Nephron (organoid): Measurements from ENCODE around the gene ENO4.

Source experiments
- H3K27ac Mint-ChIP-seq, 3 experiments: 2 replicates each; pipeline ENCODE4 v1.8.0; 2020; ENCODE audit warnings: mixed read lengths in 3 of 3, mild to moderate bottlenecking in 2 of 3, moderate library complexity in 1 of 3
- H3K27me3 Mint-ChIP-seq: 2 replicates; pipeline ENCODE4 v1.8.0; 2021; ENCODE audit warnings: low read depth, mild to moderate bottlenecking, moderate library complexity, mixed read lengths
- H3K36me3 Mint-ChIP-seq: 2 replicates; pipeline ENCODE4 v1.8.0; 2020; ENCODE audit warnings: low read depth, mixed read lengths
- H3K4me1 Mint-ChIP-seq: 2 replicates; pipeline ENCODE4 v1.8.0; 2020; ENCODE audit warnings: mixed read lengths
- H3K4me3 Mint-ChIP-seq, 3 experiments: 2 replicates each; pipeline ENCODE4 v1.8.0; 2020; ENCODE audit warnings: mild to moderate bottlenecking in 3 of 3, mixed read lengths in 3 of 3, moderate library complexity in 2 of 3
- H3K9me3 Mint-ChIP-seq: 2 replicates; pipeline ENCODE4 v1.8.0; 2020; ENCODE audit warnings: mixed read lengths
- CTCF ChIP-seq, 3 experiments: fragments of 200-600 bp; sonication (generic); IDR thresholded peaks; one replicate each; pipeline ENCODE4 v1.5.0; 2021; ENCODE audit warnings: antibody characterized with exemption in 3 of 3; ENCODE audit not compliant: unreplicated experiment in 3 of 3

ENO4 gene

GRCh38 chr10:116882639-116883038, 33.3 kb downstream of the ENO4 start:
- Mint-ChIP-seq H3K4me1 (peaks cover 35% of the 10 kb centered on the region), H3K9me3 (no peaks in the 10 kb centered on the region), H3K36me3 (no peaks in the 10 kb centered on the region), H3K4me3 (no peak overlapping the region), H3K27me3 (no peaks in the 10 kb centered on the region), H3K27ac (no peak overlapping the region)
- no peak for TF ChIP-seq CTCF (IDR thresholded peaks at IDR 0.05; ENCODE audit: unreplicated experiment in 3 of 3)

GRCh38 chr10:116886772-116887171, 37.5 kb downstream of the ENO4 start:
- Mint-ChIP-seq H3K4me1 (peaks cover 60% of the 10 kb centered on the region), H3K36me3 (no peaks in the 10 kb centered on the region), H3K27ac (peak overlapping the region in 1 of 3 experiments; percentile 4), H3K9me3 (no peaks in the 10 kb centered on the region), H3K27me3 (no peaks in the 10 kb centered on the region), H3K4me3 (no peak overlapping the region)
- no peak for TF ChIP-seq CTCF (IDR thresholded peaks at IDR 0.05; ENCODE audit: unreplicated experiment in 3 of 3)

GRCh38 chr10:116888380-116889055, 39.2 kb downstream of the ENO4 start:
- peaks cover 76% of the 10 kb centered on the region for H3K4me1 Mint-ChIP-seq
- H3K9me3 Mint-ChIP-seq = no peaks in the 10 kb centered on the region
- no peaks in the 10 kb centered on the region for H3K27me3 Mint-ChIP-seq
- H3K4me3 Mint-ChIP-seq = no peak overlapping the region
- H3K36me3 Mint-ChIP-seq = no peaks in the 10 kb centered on the region
- peak overlapping the region in 1 of 3 experiments; percentile 11 for H3K27ac Mint-ChIP-seq
- no peak for TF ChIP-seq CTCF (IDR thresholded peaks at IDR 0.05; ENCODE audit: unreplicated experiment in 3 of 3)

- Mint-ChIP-seq H3K27ac (peak overlapping the region in 1 of 3 experiments; percentile 46), H3K36me3 (no peaks in the 10 kb centered on the region), H3K27me3 (no peaks in the 10 kb centered on the region), H3K4me3 (no peak overlapping the region), H3K4me1 (peaks cover 79% of the 10 kb centered on the region), H3K9me3 (no peaks in the 10 kb centered on the region)
- TF ChIP-seq CTCF (IDR thresholded peaks at IDR 0.05; ENCODE audit: unreplicated experiment in 3 of 3) = no peak
These were observed 39.8 kb downstream of the ENO4 start for GRCh38 chr10:116889066-116889465.

GRCh38 chr10:116891208-116891607, 41.9 kb downstream of the ENO4 start:
- H3K27me3 Mint-ChIP-seq = no peaks in the 10 kb centered on the region
- no peak for TF ChIP-seq CTCF (IDR thresholded peaks at IDR 0.05; ENCODE audit: unreplicated experiment in 3 of 3)
- H3K4me3 Mint-ChIP-seq = peak overlapping the region in 2 of 3 experiments; percentile 64 to 76
- H3K36me3 Mint-ChIP-seq = no peaks in the 10 kb centered on the region
- H3K4me1 Mint-ChIP-seq = peaks cover 76% of the 10 kb centered on the region
- H3K27ac Mint-ChIP-seq = peak overlapping the region; percentile 78 to 93 (median 90)
- no peaks in the 10 kb centered on the region for H3K9me3 Mint-ChIP-seq
